Measurements from ENCODE around the gene SLC15A2.

- TF ChIP-seq POLR2AphosphoS5 (IDR thresholded peaks at IDR 0.05; ENCODE audit: low read depth, low read length) (no peak), POLR2A (IDR thresholded peaks at IDR 0.05; ENCODE audit: low read depth, low read length) (no peak), TAF1 (IDR thresholded peaks at IDR 0.05; ENCODE audit: borderline replicate concordance, low read depth, low read length) (no peak)
These were observed 57.2 kb downstream of the SLC15A2 start for GRCh38 chr3:121951291-121951919.
